ENCODE results near the gene CAMTA2. TPM values are rescaled to one million over a fixed set of nuclear protein-coding genes. Genes with fewer than 3 reads are reported as not detected.

CAMTA2 gene
- total and polyA plus RNA-seq, 9 of the 15 experiments (the other 6 are each of a cell fraction or from before 2014, with no cell fraction given): 0.24 to 25.1 (median 6.3) TPM

- TF ChIP-seq HNRNPK (IDR thresholded peaks at IDR 0.05; ENCODE audit: low read depth, low read length, poor library complexity, severe bottlenecking) (peak; percentile 50), ELK3 (CRISPR knock-in tag; IDR thresholded peaks at IDR 0.05) (no peak), ZNF395 (CRISPR knock-in tag; IDR thresholded peaks at IDR 0.05) (peak; percentile 47; the same call in 1 of the 2 replicates), MBD2 (IDR thresholded peaks at IDR 0.05; ENCODE audit: borderline replicate concordance, low read depth) (no peak; the same call in 1 of the 2 replicates), ZNF23 (CRISPR knock-in tag; IDR thresholded peaks at IDR 0.05) (no peak), KLF13 (tag; IDR thresholded peaks at IDR 0.05; ENCODE audit: borderline replicate concordance, low read depth) (peak; percentile 59; the same call in 1 of the 2 replicates), GABPB1 (CRISPR knock-in tag; IDR thresholded peaks at IDR 0.05) (peak; percentile 5; the same call in 1 of the 2 replicates), ZFP91 (CRISPR knock-in tag; IDR thresholded peaks at IDR 0.05) (no peak), SMAD1 (IDR thresholded peaks at IDR 0.05; ENCODE audit: low read depth, low read length, partially characterized antibody) (peak; percentile 44), CBX2 (IDR thresholded peaks at IDR 0.05; ENCODE audit: insufficient read depth, low read length, poor library complexity, severe bottlenecking) (no peak), NFRKB (IDR thresholded peaks at IDR 0.05; ENCODE audit: low read depth) (peak; percentile 95), POLR2AphosphoS5 (IDR thresholded peaks at IDR 0.05; ENCODE audit: control insufficient read depth, insufficient read depth, low read depth, low read length) (peak; percentile 56; the same call in 1 of the 2 replicates), GTF2F1 (IDR thresholded peaks at IDR 0.05; ENCODE audit: low read depth, low read length) (no peak), CCNT2 (IDR thresholded peaks at IDR 0.05; ENCODE audit: borderline replicate concordance, extremely low read depth, insufficient read length, low read depth, low read length) (peak; percentile 84), MAZ (CRISPR knock-in tag; conservative IDR thresholded peaks at IDR 0.05 in 1 of 2, IDR thresholded peaks at IDR 0.05 in 1 of 2) (peak; percentile 26 to 82)
- TF ChIP-seq, protein P1, sequence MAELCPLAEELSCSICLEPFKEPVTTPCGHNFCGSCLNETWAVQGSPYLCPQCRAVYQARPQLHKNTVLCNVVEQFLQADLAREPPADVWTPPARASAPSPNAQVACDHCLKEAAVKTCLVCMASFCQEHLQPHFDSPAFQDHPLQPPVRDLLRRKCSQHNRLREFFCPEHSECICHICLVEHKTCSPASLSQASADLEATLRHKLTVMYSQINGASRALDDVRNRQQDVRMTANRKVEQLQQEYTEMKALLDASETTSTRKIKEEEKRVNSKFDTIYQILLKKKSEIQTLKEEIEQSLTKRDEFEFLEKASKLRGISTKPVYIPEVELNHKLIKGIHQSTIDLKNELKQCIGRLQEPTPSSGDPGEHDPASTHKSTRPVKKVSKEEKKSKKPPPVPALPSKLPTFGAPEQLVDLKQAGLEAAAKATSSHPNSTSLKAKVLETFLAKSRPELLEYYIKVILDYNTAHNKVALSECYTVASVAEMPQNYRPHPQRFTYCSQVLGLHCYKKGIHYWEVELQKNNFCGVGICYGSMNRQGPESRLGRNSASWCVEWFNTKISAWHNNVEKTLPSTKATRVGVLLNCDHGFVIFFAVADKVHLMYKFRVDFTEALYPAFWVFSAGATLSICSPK (IDR thresholded peaks at IDR 0.05; ENCODE audit: borderline replicate concordance): peak; percentile 99
- TF ChIP-seq, protein P2, sequence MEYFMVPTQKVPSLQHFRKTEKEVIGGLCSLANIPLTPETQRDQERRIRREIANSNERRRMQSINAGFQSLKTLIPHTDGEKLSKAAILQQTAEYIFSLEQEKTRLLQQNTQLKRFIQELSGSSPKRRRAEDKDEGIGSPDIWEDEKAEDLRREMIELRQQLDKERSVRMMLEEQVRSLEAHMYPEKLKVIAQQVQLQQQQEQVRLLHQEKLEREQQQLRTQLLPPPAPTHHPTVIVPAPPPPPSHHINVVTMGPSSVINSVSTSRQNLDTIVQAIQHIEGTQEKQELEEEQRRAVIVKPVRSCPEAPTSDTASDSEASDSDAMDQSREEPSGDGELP (CRISPR knock-in tag; IDR thresholded peaks at IDR 0.05; ENCODE audit: borderline replicate concordance): peak; percentile 99
These were observed 19.7 kb downstream of the CAMTA2 start, which contains the start of gene SPAG7 (continued) for GRCh38 chr17:4967539-4968485.
